Liver (tissue), 9 donors: ENCODE measurements around the gene HSPA9. TPM values are rescaled to one million over a fixed set of nuclear protein-coding genes. Genes with fewer than 3 reads are reported as not detected.
"Not testable (repeated sequence)": the region's sequence is repeated elsewhere in the genome, so short reads cannot be mapped to it uniquely, and the experiment has no call there.

Experiments
- DNase-seq: peaks from one replicate; pipeline ENCODE4 v3.0.0-alpha.2; 2017; ENCODE audit warnings: low spot score
- H3K27ac ChIP-seq, 2 donors: one replicate each; pipeline ENCODE4 v1.7.0; 2013; ENCODE audit warnings: inconsistent platforms in 2 of 2, low read length in 2 of 2, control low read depth in 1 of 2, low read depth in 1 of 2, mild to moderate bottlenecking in 1 of 2
- H3K27me3 ChIP-seq, 4 donors: one replicate each; pipeline versions ENCODE4 v1.6.1 to v1.7.0; 2013; ENCODE audit warnings: low read length in 3 of 4, inconsistent platforms in 1 of 4, mild to moderate bottlenecking in 1 of 4, moderate library complexity in 1 of 4; ENCODE audit not compliant: control insufficient read depth in 4 of 4, insufficient read depth in 4 of 4
- H3K36me3 ChIP-seq, 4 donors: one replicate each; pipeline versions ENCODE4 v1.6.1 to v1.7.0; 2013; ENCODE audit warnings: low read length in 3 of 4, mild to moderate bottlenecking in 3 of 4, low read depth in 1 of 4, moderate library complexity in 1 of 4; ENCODE audit not compliant: control insufficient read depth in 4 of 4, insufficient read depth in 3 of 4
- H3K4me1 ChIP-seq, 4 donors: one replicate each; pipeline versions ENCODE4 v1.6.1 to v1.7.0; 2013; ENCODE audit warnings: low read length in 3 of 4, mild to moderate bottlenecking in 3 of 4, moderate library complexity in 1 of 4; ENCODE audit not compliant: control insufficient read depth in 4 of 4, insufficient read depth in 4 of 4
- H3K4me3 ChIP-seq, 3 donors: one replicate each; pipeline versions ENCODE4 v1.6.1 to v1.7.0; 2013; ENCODE audit warnings: low read length in 3 of 3, control low read depth in 1 of 3, low read depth in 1 of 3, mild to moderate bottlenecking in 1 of 3
- H3K9ac ChIP-seq, 2 donors: one replicate each; pipeline ENCODE4 v1.7.0; 2013; ENCODE audit warnings: low read length in 2 of 2, mild to moderate bottlenecking in 2 of 2, moderate library complexity in 2 of 2, control low read depth in 1 of 2, low read depth in 1 of 2
- H3K9me3 ChIP-seq, 4 donors: one replicate each; pipeline versions ENCODE4 v1.6.1 to v1.7.0; 2013; ENCODE audit warnings: low read length in 3 of 4; ENCODE audit not compliant: control insufficient read depth in 4 of 4
- ATF3 ChIP-seq: IDR thresholded peaks from 2 replicates; pipeline ENCODE4 v1.6.1; 2016; ENCODE audit warnings: antibody characterized with exemption
- EGR1 ChIP-seq, 2 donors: IDR thresholded peaks; 2 replicates each; pipeline ENCODE4 v1.6.1; 2016 to 2018; ENCODE audit warnings: antibody characterized with exemption in 2 of 2, low read depth in 2 of 2
- FOXA2 ChIP-seq: IDR thresholded peaks from 2 replicates; pipeline ENCODE4 v1.6.1; 2016; ENCODE audit warnings: antibody characterized with exemption
- GABPA ChIP-seq, 2 donors: IDR thresholded peaks in 1 of 2; conservative IDR thresholded peaks in 1 of 2; 2 replicates each; pipeline ENCODE4 v1.6.1; 2016; ENCODE audit warnings: antibody characterized with exemption in 2 of 2, mild to moderate bottlenecking in 1 of 2, moderate library complexity in 1 of 2
- HNF4A ChIP-seq, 2 donors: conservative IDR thresholded peaks; 2 replicates each; pipeline ENCODE4 v1.6.1; 2016; ENCODE audit warnings: antibody characterized with exemption in 2 of 2, mild to moderate bottlenecking in 2 of 2
- JUND ChIP-seq, 2 donors: IDR thresholded peaks; 2 replicates each; pipeline ENCODE4 v1.6.1; 2016; ENCODE audit warnings: antibody characterized with exemption in 2 of 2
- RAD21 ChIP-seq, 2 donors: IDR thresholded peaks; 2 replicates each; pipeline ENCODE4 v1.6.1; 2016; ENCODE audit warnings: antibody characterized with exemption in 2 of 2, mild to moderate bottlenecking in 2 of 2
- RXRA ChIP-seq, 2 donors: IDR thresholded peaks; 2 replicates each; pipeline ENCODE4 v1.6.1; 2017 to 2018; ENCODE audit warnings: antibody characterized with exemption in 2 of 2, mild to moderate bottlenecking in 1 of 2
- SP1 ChIP-seq: IDR thresholded peaks from 2 replicates; pipeline ENCODE4 v1.6.1; 2018; ENCODE audit warnings: antibody characterized with exemption, mild to moderate bottlenecking
- YY1 ChIP-seq: IDR thresholded peaks from 2 replicates; pipeline ENCODE4 v1.6.1; 2016; ENCODE audit warnings: antibody characterized with exemption, mild to moderate bottlenecking
- WGBS: extraction: QIAGEN DNeasy Blood & Tissue Kit; methylation state at CpG from one replicate; pipeline ENCODE4 v1.1.7; 2013; 5-methylcytosine and 5-hydroxymethylcytosine counted together
- polyA plus RNA-seq, 2 donors: library from polyadenylated mRNA; stranded (reverse) in 1 of 2; unstranded in 1 of 2; fragments of 200-250 nt in 1 of 2; fragments of >200 nt in 1 of 2; fragmentation: Nextera tagmentation in 1 of 2; extraction: Ambion mirVana in 1 of 2; gene quantifications; one replicate each; pipeline versions ENCODE4 v1.2.1 to v1.2.3, GENCODE V29; 2013 to 2015
- total RNA-seq, 2 donors: library from RNA; depleted of rRNA; stranded (reverse); fragments of >200 nt; gene quantifications; one replicate each; pipeline ENCODE4 v1.2.3, GENCODE V29; 2014
- TF ChIP-seq, protein P1 (sequence below): IDR thresholded peaks from 2 replicates; pipeline ENCODE4 v1.6.1; 2016; ENCODE audit warnings: antibody characterized with exemption
- TF ChIP-seq, protein P2 (sequence below): IDR thresholded peaks from 2 replicates; pipeline ENCODE4 v1.6.1; 2016; ENCODE audit warnings: antibody characterized with exemption
- donor health status: healthy.
- donor health status: healthy.
- donor health status: healthy.
- donor health status: healthy.
- donor health status: healthy.

Gene HSPA9
- total and polyA plus RNA-seq, 4 donors: 221 to 378 (median 238) TPM

- peak; percentile 65 to 75 for TF ChIP-seq HNF4A (conservative IDR thresholded peaks at IDR 0.05)
- peak; percentile 92 to 93 for TF ChIP-seq JUND (IDR thresholded peaks at IDR 0.05)
- TF ChIP-seq EGR1 (IDR thresholded peaks at IDR 0.05; ENCODE audit: low read depth in 2 of 2): peak in 1 of 2 donors; percentile 43
- TF ChIP-seq, protein P1, sequence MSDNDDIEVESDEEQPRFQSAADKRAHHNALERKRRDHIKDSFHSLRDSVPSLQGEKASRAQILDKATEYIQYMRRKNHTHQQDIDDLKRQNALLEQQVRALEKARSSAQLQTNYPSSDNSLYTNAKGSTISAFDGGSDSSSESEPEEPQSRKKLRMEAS: peak; percentile 73
- peak; percentile 69 for TF ChIP-seq YY1
- peak; percentile 58 for TF ChIP-seq FOXA2
- peak in 1 of 2 donors; percentile 41 for TF ChIP-seq RAD21 (IDR thresholded peaks at IDR 0.05)
- peak; percentile 81 for TF ChIP-seq ATF3
- TF ChIP-seq RXRA (IDR thresholded peaks at IDR 0.05): peak; percentile 60 to 76
- peak; percentile 63 for TF ChIP-seq SP1
- peak in 1 of 2 donors; percentile 62 for TF ChIP-seq GABPA (IDR thresholded peaks at IDR 0.05 in 1 of 2, conservative IDR thresholded peaks at IDR 0.05 in 1 of 2)
- TF ChIP-seq, protein P2, sequence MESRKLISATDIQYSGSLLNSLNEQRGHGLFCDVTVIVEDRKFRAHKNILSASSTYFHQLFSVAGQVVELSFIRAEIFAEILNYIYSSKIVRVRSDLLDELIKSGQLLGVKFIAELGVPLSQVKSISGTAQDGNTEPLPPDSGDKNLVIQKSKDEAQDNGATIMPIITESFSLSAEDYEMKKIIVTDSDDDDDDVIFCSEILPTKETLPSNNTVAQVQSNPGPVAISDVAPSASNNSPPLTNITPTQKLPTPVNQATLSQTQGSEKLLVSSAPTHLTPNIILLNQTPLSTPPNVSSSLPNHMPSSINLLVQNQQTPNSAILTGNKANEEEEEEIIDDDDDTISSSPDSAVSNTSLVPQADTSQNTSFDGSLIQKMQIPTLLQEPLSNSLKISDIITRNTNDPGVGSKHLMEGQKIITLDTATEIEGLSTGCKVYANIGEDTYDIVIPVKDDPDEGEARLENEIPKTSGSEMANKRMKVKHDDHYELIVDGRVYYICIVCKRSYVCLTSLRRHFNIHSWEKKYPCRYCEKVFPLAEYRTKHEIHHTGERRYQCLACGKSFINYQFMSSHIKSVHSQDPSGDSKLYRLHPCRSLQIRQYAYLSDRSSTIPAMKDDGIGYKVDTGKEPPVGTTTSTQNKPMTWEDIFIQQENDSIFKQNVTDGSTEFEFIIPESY: peak; percentile 84
- H3K9me3 ChIP-seq, H3K9ac ChIP-seq, DNase-seq, H3K27me3 ChIP-seq, H3K4me3 ChIP-seq: not testable (repeated sequence)
- Histone ChIP-seq H3K27ac (peak overlapping the region; percentile 56 to 66), H3K4me1 (peaks cover 11 to 46% (median 39%) of the 10 kb centered on the region in 4 donors), H3K36me3 (peaks cover 11 to 27% (median 18%) of the 10 kb centered on the region in 4 donors)
- WGBS: 39% methylated on average over 8 of the region's 8 CpGs
Measured at GRCh38 chr5:138507485-138507884, 67.7 kb downstream of the HSPA9 start.

GRCh38 chr5:138506370-138507306, 68.6 kb downstream of the HSPA9 start:
- TF ChIP-seq, protein P2: peak; percentile 45
- TF ChIP-seq HNF4A (conservative IDR thresholded peaks at IDR 0.05): peak; percentile 50 to 60
- peak; percentile 9 to 18 for TF ChIP-seq RAD21 (IDR thresholded peaks at IDR 0.05)
- peak; percentile 23 for TF ChIP-seq SP1
- TF ChIP-seq GABPA (IDR thresholded peaks at IDR 0.05 in 1 of 2, conservative IDR thresholded peaks at IDR 0.05 in 1 of 2): peak in 1 of 2 donors; percentile 68
- TF ChIP-seq JUND (IDR thresholded peaks at IDR 0.05): no peak
- TF ChIP-seq FOXA2: no peak
- TF ChIP-seq RXRA (IDR thresholded peaks at IDR 0.05): peak in 1 of 2 donors; percentile 26
- peak; percentile 59 for TF ChIP-seq YY1
- peaks cover 11 to 23% (median 14%) of the 10 kb centered on the region in 4 donors for H3K36me3 ChIP-seq
- WGBS: 47% methylated on average over 10 of the region's 10 CpGs

More at GRCh38 chr5:138506370-138507306, 68.6 kb downstream of the HSPA9 start:
- Histone ChIP-seq H3K9me3 (no peaks in the 10 kb centered on the region), H3K4me3 (no peak overlapping the region), H3K27me3 (no peaks in the 10 kb centered on the region), H3K9ac (no peak overlapping the region), H3K27ac (peak overlapping the region; percentile 19 to 66), H3K4me1 (peaks cover 11 to 51% (median 40%) of the 10 kb centered on the region in 4 donors)
- DNase-seq: no peak
